Measurements from ENCODE around the gene CRIP1. TPM values are rescaled to one million over a fixed set of nuclear protein-coding genes. Genes with fewer than 3 reads are reported as not detected.

The CRIP1 gene
- total and polyA plus RNA-seq, 4 donors: 229 to 1,123 (median 488) TPM

GRCh38 chr14:105503935-105504692 lies 17.4 kb downstream of the CRIP1 start:
- DNase-seq (peak; percentile 43 to 76), ATAC-seq (ENCODE audit: low FRiP score) (no peak)
- Histone ChIP-seq H3K27me3 (ENCODE audit: control insufficient read depth in 1 of 2, insufficient read depth in 2 of 2, low read length in 1 of 2) (no peaks in the 10 kb centered on the region), H3K9me3 (ENCODE audit: control insufficient read depth, low read length) (no peaks in the 10 kb centered on the region), H3K4me1 (ENCODE audit: control insufficient read depth in 1 of 2, insufficient read depth in 2 of 2, low read length in 2 of 2) (no peaks in the 10 kb centered on the region), H3K36me3 (ENCODE audit: control insufficient read depth in 1 of 2, insufficient read depth in 2 of 2, low read length in 1 of 2) (no peaks in the 10 kb centered on the region), H3K27ac (ENCODE audit: low read depth in 1 of 2, low read length in 2 of 2) (no peak overlapping the region), H3K4me3 (ENCODE audit: low read length in 2 of 2) (no peak overlapping the region)
- 76 to 77% methylated on average over 23 to 29 of the region's 29 CpGs for WGBS, 2 donors
- intact Hi-C loops (cut with DNase I): no loop called here

GRCh38 chr14:105505101-105505500 lies 18.4 kb downstream of the CRIP1 start:
- WGBS, 2 donors: 89 to 91% methylated on average over 16 of the region's 16 CpGs
- ATAC-seq (ENCODE audit: low FRiP score) (no peak), DNase-seq (peak; percentile 29 to 75)
- Histone ChIP-seq H3K4me3 (ENCODE audit: low read length in 2 of 2) (no peak overlapping the region), H3K27me3 (ENCODE audit: control insufficient read depth in 1 of 2, insufficient read depth in 2 of 2, low read length in 1 of 2) (no peaks in the 10 kb centered on the region), H3K9me3 (ENCODE audit: control insufficient read depth, low read length) (no peaks in the 10 kb centered on the region), H3K27ac (ENCODE audit: low read depth in 1 of 2, low read length in 2 of 2) (no peak overlapping the region), H3K4me1 (ENCODE audit: control insufficient read depth in 1 of 2, insufficient read depth in 2 of 2, low read length in 2 of 2) (no peaks in the 10 kb centered on the region), H3K36me3 (ENCODE audit: control insufficient read depth in 1 of 2, insufficient read depth in 2 of 2, low read length in 1 of 2) (no peaks in the 10 kb centered on the region)
- intact Hi-C loops (cut with DNase I): no loop called here

GRCh38 chr14:105507247-105507646 lies 20.6 kb downstream of the CRIP1 start:
- H3K27ac ChIP-seq (ENCODE audit: low read depth in 1 of 2, low read length in 2 of 2): no peak overlapping the region
- ATAC-seq (ENCODE audit: low FRiP score) (no peak), DNase-seq (peak; percentile 22 to 69)
- H3K36me3 ChIP-seq (ENCODE audit: control insufficient read depth in 1 of 2, insufficient read depth in 2 of 2, low read length in 1 of 2): no peaks in the 10 kb centered on the region
- H3K4me1 ChIP-seq (ENCODE audit: control insufficient read depth in 1 of 2, insufficient read depth in 2 of 2, low read length in 2 of 2): no peaks in the 10 kb centered on the region
- no peaks in the 10 kb centered on the region for H3K9me3 ChIP-seq (ENCODE audit: control insufficient read depth, low read length)
- intact Hi-C loops (cut with DNase I): no loop called here
- no peaks in the 10 kb centered on the region for H3K27me3 ChIP-seq (ENCODE audit: control insufficient read depth in 1 of 2, insufficient read depth in 2 of 2, low read length in 1 of 2)
- WGBS, 2 donors: 66 to 81% methylated on average over 17 of the region's 17 CpGs
- no peak overlapping the region for H3K4me3 ChIP-seq (ENCODE audit: low read length in 2 of 2)

GRCh38 chr14:105508069-105508468 lies 21.4 kb downstream of the CRIP1 start:
- H3K27me3 ChIP-seq (ENCODE audit: control insufficient read depth in 1 of 2, insufficient read depth in 2 of 2, low read length in 1 of 2): no peaks in the 10 kb centered on the region
- DNase-seq: peak; percentile 22 to 61
- 78 to 85% methylated on average over 16 of the region's 16 CpGs for WGBS, 2 donors
- no peak overlapping the region for H3K27ac ChIP-seq (ENCODE audit: low read depth in 1 of 2, low read length in 2 of 2)
- no peak overlapping the region for H3K4me3 ChIP-seq (ENCODE audit: low read length in 2 of 2)
- H3K9me3 ChIP-seq (ENCODE audit: control insufficient read depth, low read length): no peaks in the 10 kb centered on the region
- intact Hi-C loops (cut with DNase I): no loop called here
- H3K4me1 ChIP-seq (ENCODE audit: control insufficient read depth in 1 of 2, insufficient read depth in 2 of 2, low read length in 2 of 2): no peaks in the 10 kb centered on the region
- ATAC-seq (ENCODE audit: low FRiP score): no peak
- H3K36me3 ChIP-seq (ENCODE audit: control insufficient read depth in 1 of 2, insufficient read depth in 2 of 2, low read length in 1 of 2): no peaks in the 10 kb centered on the region

GRCh38 chr14:105508601-105509000 lies 21.9 kb downstream of the CRIP1 start:
- ATAC-seq (ENCODE audit: low FRiP score): no peak
- no peaks in the 10 kb centered on the region for H3K4me1 ChIP-seq (ENCODE audit: control insufficient read depth in 1 of 2, insufficient read depth in 2 of 2, low read length in 2 of 2)
- H3K4me3 ChIP-seq (ENCODE audit: low read length in 2 of 2): no peak overlapping the region
- DNase-seq: peak; percentile 32 to 59
- no peaks in the 10 kb centered on the region for H3K27me3 ChIP-seq (ENCODE audit: control insufficient read depth in 1 of 2, insufficient read depth in 2 of 2, low read length in 1 of 2)
- H3K36me3 ChIP-seq (ENCODE audit: control insufficient read depth in 1 of 2, insufficient read depth in 2 of 2, low read length in 1 of 2): no peaks in the 10 kb centered on the region
- WGBS, 2 donors: 88 to 90% methylated on average over 12 of the region's 12 CpGs
- no peak overlapping the region for H3K27ac ChIP-seq (ENCODE audit: low read depth in 1 of 2, low read length in 2 of 2)
- peaks cover 1% of the 10 kb centered on the region for H3K9me3 ChIP-seq (ENCODE audit: control insufficient read depth, low read length)
- intact Hi-C loops (cut with DNase I): no loop called here

- ATAC-seq (ENCODE audit: low FRiP score) (no peak), DNase-seq (peak in 1 of 2 donors; percentile 15)
- no peaks in the 10 kb centered on the region for H3K4me1 ChIP-seq (ENCODE audit: control insufficient read depth in 1 of 2, insufficient read depth in 2 of 2, low read length in 2 of 2)
- no peak overlapping the region for H3K27ac ChIP-seq (ENCODE audit: low read depth in 1 of 2, low read length in 2 of 2)
- no peaks in the 10 kb centered on the region for H3K36me3 ChIP-seq (ENCODE audit: control insufficient read depth in 1 of 2, insufficient read depth in 2 of 2, low read length in 1 of 2)
- intact Hi-C loops (cut with DNase I): no loop called here
- H3K27me3 ChIP-seq (ENCODE audit: control insufficient read depth in 1 of 2, insufficient read depth in 2 of 2, low read length in 1 of 2): no peaks in the 10 kb centered on the region
- H3K9me3 ChIP-seq (ENCODE audit: control insufficient read depth, low read length): peaks cover 2% of the 10 kb centered on the region
- 53 to 65% methylated on average over 5 of the region's 5 CpGs for WGBS, 2 donors
- H3K4me3 ChIP-seq (ENCODE audit: low read length in 2 of 2): no peak overlapping the region
Measured at GRCh38 chr14:105517096-105517495, 30.4 kb downstream of the CRIP1 start.

GRCh38 chr14:105519946-105520698 lies 33.4 kb downstream of the CRIP1 start:
- Histone ChIP-seq H3K4me1 (ENCODE audit: control insufficient read depth in 1 of 2, insufficient read depth in 2 of 2, low read length in 2 of 2) (no peaks in the 10 kb centered on the region), H3K9me3 (ENCODE audit: control insufficient read depth, low read length) (no peaks in the 10 kb centered on the region), H3K27ac (ENCODE audit: low read depth in 1 of 2, low read length in 2 of 2) (no peak overlapping the region), H3K4me3 (ENCODE audit: low read length in 2 of 2) (no peak overlapping the region), H3K27me3 (ENCODE audit: control insufficient read depth in 1 of 2, insufficient read depth in 2 of 2, low read length in 1 of 2) (no peaks in the 10 kb centered on the region), H3K36me3 (ENCODE audit: control insufficient read depth in 1 of 2, insufficient read depth in 2 of 2, low read length in 1 of 2) (no peaks in the 10 kb centered on the region)
- ATAC-seq (ENCODE audit: low FRiP score) (no peak), DNase-seq (no peak)
- WGBS, 2 donors: 66 to 68% methylated on average over 14 of the region's 14 CpGs
- intact Hi-C loops (cut with DNase I): loop anchor here in 1 of 2 donors (10.0 kb wide), 1 partner anchor 315 kb away; no protein-coding TSS in a partner anchor

- ATAC-seq (ENCODE audit: low FRiP score) (no peak), DNase-seq (peak in 1 of 2 donors; percentile 30)
- no peaks in the 10 kb centered on the region for H3K27me3 ChIP-seq (ENCODE audit: control insufficient read depth in 1 of 2, insufficient read depth in 2 of 2, low read length in 1 of 2)
- no peak overlapping the region for H3K27ac ChIP-seq (ENCODE audit: low read depth in 1 of 2, low read length in 2 of 2)
- H3K4me3 ChIP-seq (ENCODE audit: low read length in 2 of 2): no peak overlapping the region
- H3K36me3 ChIP-seq (ENCODE audit: control insufficient read depth in 1 of 2, insufficient read depth in 2 of 2, low read length in 1 of 2): no peaks in the 10 kb centered on the region
- WGBS, 2 donors: 86 to 90% methylated on average over 9 of the region's 9 CpGs
- no peaks in the 10 kb centered on the region for H3K4me1 ChIP-seq (ENCODE audit: control insufficient read depth in 1 of 2, insufficient read depth in 2 of 2, low read length in 2 of 2)
- no peaks in the 10 kb centered on the region for H3K9me3 ChIP-seq (ENCODE audit: control insufficient read depth, low read length)
- intact Hi-C loops (cut with DNase I): loop anchor here (5.0 to 10.0 kb wide), 4 partner anchors 33 to 321 kb away; partner anchors contain the start of gene TEDC1 (in 1 of the 2)
Measured at GRCh38 chr14:105525326-105525725, 38.6 kb downstream of the CRIP1 start.

Data from aorta (tissue), 5 donors.